ENCODE measurements around the gene RPS14.

The RPS14 gene

GRCh38 chr5:150407096-150407720 lies 42.3 kb downstream of the RPS14 start:
- Mint-ChIP-seq H3K4me3 (no peak overlapping the region), H3K9me3 (no peaks in the 10 kb centered on the region), H3K4me1 (ENCODE audit: low read depth) (peaks cover 29% of the 10 kb centered on the region), H3K36me3 (ENCODE audit: low read depth) (peaks cover 50% of the 10 kb centered on the region), H3K27me3 (ENCODE audit: low read depth) (no peaks in the 10 kb centered on the region), H3K27ac (no peak overlapping the region)

- H3K4me1 Mint-ChIP-seq (ENCODE audit: low read depth), result peaks cover 28% of the 10 kb centered on the region
- H3K36me3 Mint-ChIP-seq (ENCODE audit: low read depth), result peaks cover 51% of the 10 kb centered on the region
- H3K9me3 Mint-ChIP-seq, result no peaks in the 10 kb centered on the region
- H3K27me3 Mint-ChIP-seq (ENCODE audit: low read depth), result no peaks in the 10 kb centered on the region
- no peak overlapping the region for H3K27ac Mint-ChIP-seq
- H3K4me3 Mint-ChIP-seq, result no peak overlapping the region
Measured at GRCh38 chr5:150406723-150407095, 42.8 kb downstream of the RPS14 start.

GRCh38 chr5:150406103-150406722 lies 43.3 kb downstream of the RPS14 start:
- no peaks in the 10 kb centered on the region for H3K27me3 Mint-ChIP-seq (ENCODE audit: low read depth)
- H3K9me3 Mint-ChIP-seq, result no peaks in the 10 kb centered on the region
- H3K27ac Mint-ChIP-seq, result no peak overlapping the region
- no peak overlapping the region for H3K4me3 Mint-ChIP-seq
- peaks cover 27% of the 10 kb centered on the region for H3K4me1 Mint-ChIP-seq (ENCODE audit: low read depth)
- peaks cover 53% of the 10 kb centered on the region for H3K36me3 Mint-ChIP-seq (ENCODE audit: low read depth)

- Mint-ChIP-seq H3K4me3 (no peak overlapping the region), H3K9me3 (no peaks in the 10 kb centered on the region), H3K27ac (no peak overlapping the region), H3K36me3 (ENCODE audit: low read depth) (peaks cover 51% of the 10 kb centered on the region), H3K27me3 (ENCODE audit: low read depth) (no peaks in the 10 kb centered on the region), H3K4me1 (ENCODE audit: low read depth) (peaks cover 17% of the 10 kb centered on the region)
Measured at GRCh38 chr5:150404941-150405816, 44.4 kb downstream of the RPS14 start.

- Mint-ChIP-seq H3K36me3 (ENCODE audit: low read depth) (peaks cover 50% of the 10 kb centered on the region), H3K4me1 (ENCODE audit: low read depth) (peaks cover 11% of the 10 kb centered on the region), H3K27ac (no peak overlapping the region), H3K9me3 (no peaks in the 10 kb centered on the region), H3K27me3 (ENCODE audit: low read depth) (no peaks in the 10 kb centered on the region), H3K4me3 (no peak overlapping the region)
Measured at GRCh38 chr5:150404535-150404934, 45.0 kb downstream of the RPS14 start.

- Mint-ChIP-seq H3K4me1 (ENCODE audit: low read depth) (peaks cover 11% of the 10 kb centered on the region), H3K9me3 (no peaks in the 10 kb centered on the region), H3K27me3 (ENCODE audit: low read depth) (no peaks in the 10 kb centered on the region), H3K36me3 (ENCODE audit: low read depth) (peaks cover 50% of the 10 kb centered on the region), H3K27ac (no peak overlapping the region), H3K4me3 (no peak overlapping the region)
Measured at GRCh38 chr5:150404121-150404520, 45.4 kb downstream of the RPS14 start.

- Mint-ChIP-seq H3K4me3 (no peak overlapping the region), H3K4me1 (ENCODE audit: low read depth) (peaks cover 7% of the 10 kb centered on the region), H3K9me3 (no peaks in the 10 kb centered on the region), H3K27me3 (ENCODE audit: low read depth) (no peaks in the 10 kb centered on the region), H3K36me3 (ENCODE audit: low read depth) (peaks cover 51% of the 10 kb centered on the region), H3K27ac (no peak overlapping the region)
Measured at GRCh38 chr5:150402901-150403342, 46.6 kb downstream of the RPS14 start.

- Mint-ChIP-seq H3K9me3 (no peaks in the 10 kb centered on the region), H3K27me3 (ENCODE audit: low read depth) (no peaks in the 10 kb centered on the region), H3K36me3 (ENCODE audit: low read depth) (peaks cover 53% of the 10 kb centered on the region), H3K4me1 (ENCODE audit: low read depth) (peaks cover 7% of the 10 kb centered on the region), H3K27ac (no peak overlapping the region), H3K4me3 (no peak overlapping the region)
Measured at GRCh38 chr5:150402229-150402773, 47.2 kb downstream of the RPS14 start.

GRCh38 chr5:150401376-150402228 lies 47.9 kb downstream of the RPS14 start:
- H3K9me3 Mint-ChIP-seq, result no peaks in the 10 kb centered on the region
- H3K27me3 Mint-ChIP-seq (ENCODE audit: low read depth), result no peaks in the 10 kb centered on the region
- no peak overlapping the region for H3K4me3 Mint-ChIP-seq
- H3K36me3 Mint-ChIP-seq (ENCODE audit: low read depth), result peaks cover 49% of the 10 kb centered on the region
- peaks cover 4% of the 10 kb centered on the region for H3K4me1 Mint-ChIP-seq (ENCODE audit: low read depth)
- peak overlapping the region; percentile 36 for H3K27ac Mint-ChIP-seq

- Mint-ChIP-seq H3K27ac (peak overlapping the region; percentile 31), H3K27me3 (ENCODE audit: low read depth) (no peaks in the 10 kb centered on the region), H3K36me3 (ENCODE audit: low read depth) (peaks cover 51% of the 10 kb centered on the region), H3K4me1 (ENCODE audit: low read depth) (peaks cover 4% of the 10 kb centered on the region), H3K4me3 (no peak overlapping the region), H3K9me3 (no peaks in the 10 kb centered on the region)
Measured at GRCh38 chr5:150401076-150401375, 48.5 kb downstream of the RPS14 start.

GRCh38 chr5:150400316-150401075 lies 49.0 kb downstream of the RPS14 start:
- Mint-ChIP-seq H3K36me3 (ENCODE audit: low read depth) (peaks cover 53% of the 10 kb centered on the region), H3K27me3 (ENCODE audit: low read depth) (no peaks in the 10 kb centered on the region), H3K4me3 (no peak overlapping the region), H3K27ac (peak overlapping the region; percentile 11), H3K9me3 (no peaks in the 10 kb centered on the region), H3K4me1 (ENCODE audit: low read depth) (peaks cover 4% of the 10 kb centered on the region)

- H3K27ac Mint-ChIP-seq, result no peak overlapping the region
- H3K9me3 Mint-ChIP-seq, result no peaks in the 10 kb centered on the region
- peaks cover 53% of the 10 kb centered on the region for H3K36me3 Mint-ChIP-seq (ENCODE audit: low read depth)
- no peaks in the 10 kb centered on the region for H3K27me3 Mint-ChIP-seq (ENCODE audit: low read depth)
- no peak overlapping the region for H3K4me3 Mint-ChIP-seq
- peaks cover 4% of the 10 kb centered on the region for H3K4me1 Mint-ChIP-seq (ENCODE audit: low read depth)
Measured at GRCh38 chr5:150399524-150400211, 49.9 kb downstream of the RPS14 start.
